HEK293 (cell line): ENCODE data around the gene ENSA.
A peak's percentile ranks its signal among the peaks of the same experiment; 100 is the strongest.

Experiments used
- BCL11A ChIP-seq: fragments of 450-650 bp; formaldehyde crosslinking; IDR thresholded peaks from 2 replicates; pipeline ENCODE4 v1.5.1; 2016; ENCODE audit warnings: low read depth, missing biosample characterization, missing genetic modification characterization
- GLI2 ChIP-seq: fragments of 450-650 bp; formaldehyde crosslinking; IDR thresholded peaks from 2 replicates; pipeline ENCODE4; 2017; ENCODE audit warnings: missing biosample characterization, missing genetic modification characterization, low read depth, borderline replicate concordance
- HOXC10 ChIP-seq: sonication (generic); formaldehyde crosslinking; IDR thresholded peaks from 2 replicates; pipeline ENCODE4 v1.8.1; 2023; ENCODE audit warnings: mild to moderate bottlenecking, missing genetic modification reagents
- OSR2 ChIP-seq: fragments of 450-650 bp; formaldehyde crosslinking; IDR thresholded peaks from 2 replicates; pipeline ENCODE4 v1.5.1; 2016; ENCODE audit warnings: missing biosample characterization, missing genetic modification characterization
- ZBTB21 ChIP-seq: fragments of 450-650 bp; formaldehyde crosslinking; IDR thresholded peaks from 2 replicates; pipeline ENCODE4 v1.5.1; 2017; ENCODE audit warnings: missing biosample characterization, missing genetic modification characterization
- ZFHX2 ChIP-seq: fragments of 450-650 bp; formaldehyde crosslinking; conservative IDR thresholded peaks from 2 replicates; pipeline ENCODE4 v1.5.1; 2016; ENCODE audit warnings: missing biosample characterization, missing genetic modification characterization
- ZFP41 ChIP-seq: fragments of 450-650 bp; formaldehyde crosslinking; IDR thresholded peaks from 2 replicates; pipeline ENCODE4 v1.5.1; 2016; ENCODE audit warnings: missing biosample characterization, missing genetic modification characterization, borderline replicate concordance
- ZNF10 ChIP-seq: fragments of 450-650 bp; formaldehyde crosslinking; IDR thresholded peaks from 2 replicates; pipeline ENCODE4 v1.5.1; 2017; ENCODE audit warnings: missing biosample characterization, missing genetic modification characterization
- ZNF16 ChIP-seq: fragments of 450-650 bp; formaldehyde crosslinking; IDR thresholded peaks from 2 replicates; pipeline ENCODE4 v1.5.1; 2016; ENCODE audit warnings: low read depth, missing biosample characterization, missing genetic modification characterization
- ZNF184 ChIP-seq: fragments of 450-650 bp; IDR thresholded peaks from 2 replicates; pipeline ENCODE4 v1.5.1; 2018; ENCODE audit warnings: missing biosample characterization, mild to moderate bottlenecking, missing genetic modification characterization
- ZNF223 ChIP-seq: fragments of 450-650 bp; formaldehyde crosslinking; IDR thresholded peaks from 2 replicates; pipeline ENCODE4 v1.5.1; 2016; ENCODE audit warnings: missing biosample characterization, missing genetic modification characterization
- ZNF341 ChIP-seq: fragments of 450-650 bp; formaldehyde crosslinking; IDR thresholded peaks from 2 replicates; pipeline ENCODE4; 2016; ENCODE audit warnings: low read depth, missing biosample characterization, missing genetic modification characterization
- ZNF37A ChIP-seq: fragments of 450-650 bp; IDR thresholded peaks from 2 replicates; pipeline ENCODE4 v1.5.1; 2018; ENCODE audit warnings: missing biosample characterization, missing genetic modification characterization
- ZNF501 ChIP-seq: fragments of 450-650 bp; formaldehyde crosslinking; IDR thresholded peaks from 2 replicates; pipeline ENCODE4 v1.5.1; 2016; ENCODE audit warnings: missing biosample characterization, missing genetic modification characterization
- ZNF555 ChIP-seq: fragments of 450-650 bp; formaldehyde crosslinking; conservative IDR thresholded peaks from 2 replicates; pipeline ENCODE4 v1.5.1; 2017; ENCODE audit warnings: missing biosample characterization, mild to moderate bottlenecking, missing genetic modification characterization, inconsistent platforms
- ZNF571 ChIP-seq: fragments of 450-650 bp; formaldehyde crosslinking; IDR thresholded peaks from 2 replicates; pipeline ENCODE4 v1.5.0; 2017; ENCODE audit warnings: missing biosample characterization, missing genetic modification characterization
- ZNF610 ChIP-seq: fragments of 450-650 bp; formaldehyde crosslinking; IDR thresholded peaks from 2 replicates; pipeline ENCODE4 v1.5.1; 2016; ENCODE audit warnings: missing biosample characterization, missing genetic modification characterization, borderline replicate concordance
- ZNF654 ChIP-seq: fragments of 450-650 bp; formaldehyde crosslinking; IDR thresholded peaks from 2 replicates; pipeline ENCODE4 v1.5.1; 2016; ENCODE audit warnings: low read depth, missing biosample characterization, missing genetic modification characterization
- ZNF677 ChIP-seq: fragments of 450-650 bp; IDR thresholded peaks from 2 replicates; pipeline ENCODE4 v1.5.0; 2018; ENCODE audit warnings: missing biosample characterization, mild to moderate bottlenecking, missing genetic modification characterization, moderate library complexity
- ZNF785 ChIP-seq: fragments of 450-650 bp; formaldehyde crosslinking; IDR thresholded peaks from 2 replicates; pipeline ENCODE4 v1.5.1; 2016; ENCODE audit warnings: missing biosample characterization, missing genetic modification characterization
- ZNF791 ChIP-seq: fragments of 450-650 bp; formaldehyde crosslinking; IDR thresholded peaks from 2 replicates; pipeline ENCODE4 v1.5.1; 2016; ENCODE audit warnings: missing biosample characterization, missing genetic modification characterization
- TF ChIP-seq, protein P1 (sequence below): sonication (generic); formaldehyde crosslinking; IDR thresholded peaks from 2 replicates; pipeline ENCODE4 v1.8.1; 2022; ENCODE audit warnings: mild to moderate bottlenecking, moderate library complexity, missing genetic modification reagents
- TF ChIP-seq, protein P2 (sequence below): fragments of 450-650 bp; formaldehyde crosslinking; IDR thresholded peaks from 2 replicates; pipeline ENCODE4 v1.5.1; 2017; ENCODE audit warnings: missing biosample characterization, missing genetic modification characterization
- TF ChIP-seq, protein P3 (sequence below): fragments of 450-650 bp; formaldehyde crosslinking; IDR thresholded peaks from 2 replicates; pipeline ENCODE4 v1.5.1; 2016; ENCODE audit warnings: missing biosample characterization, missing genetic modification characterization
- TF ChIP-seq, protein P4 (sequence below): fragments of 450-650 bp; formaldehyde crosslinking; IDR thresholded peaks from 2 replicates; pipeline ENCODE4 v1.5.1; 2016; ENCODE audit warnings: missing biosample characterization, missing genetic modification characterization, borderline replicate concordance
- TF ChIP-seq, protein P5 (sequence below): fragments of 450-650 bp; formaldehyde crosslinking; IDR thresholded peaks from 2 replicates; pipeline ENCODE4 v1.5.1; 2016; ENCODE audit warnings: missing biosample characterization, missing genetic modification characterization
- TF ChIP-seq, protein P6 (sequence below): fragments of 450-650 bp; formaldehyde crosslinking; IDR thresholded peaks from 2 replicates; pipeline ENCODE4 v1.5.1; 2016; ENCODE audit warnings: missing biosample characterization, missing genetic modification characterization
- TF ChIP-seq, protein P7 (sequence below): fragments of 450-650 bp; formaldehyde crosslinking; IDR thresholded peaks from 2 replicates; pipeline ENCODE4 v1.5.1; 2017; ENCODE audit warnings: missing biosample characterization, missing genetic modification characterization

Gene ENSA

DNA sequence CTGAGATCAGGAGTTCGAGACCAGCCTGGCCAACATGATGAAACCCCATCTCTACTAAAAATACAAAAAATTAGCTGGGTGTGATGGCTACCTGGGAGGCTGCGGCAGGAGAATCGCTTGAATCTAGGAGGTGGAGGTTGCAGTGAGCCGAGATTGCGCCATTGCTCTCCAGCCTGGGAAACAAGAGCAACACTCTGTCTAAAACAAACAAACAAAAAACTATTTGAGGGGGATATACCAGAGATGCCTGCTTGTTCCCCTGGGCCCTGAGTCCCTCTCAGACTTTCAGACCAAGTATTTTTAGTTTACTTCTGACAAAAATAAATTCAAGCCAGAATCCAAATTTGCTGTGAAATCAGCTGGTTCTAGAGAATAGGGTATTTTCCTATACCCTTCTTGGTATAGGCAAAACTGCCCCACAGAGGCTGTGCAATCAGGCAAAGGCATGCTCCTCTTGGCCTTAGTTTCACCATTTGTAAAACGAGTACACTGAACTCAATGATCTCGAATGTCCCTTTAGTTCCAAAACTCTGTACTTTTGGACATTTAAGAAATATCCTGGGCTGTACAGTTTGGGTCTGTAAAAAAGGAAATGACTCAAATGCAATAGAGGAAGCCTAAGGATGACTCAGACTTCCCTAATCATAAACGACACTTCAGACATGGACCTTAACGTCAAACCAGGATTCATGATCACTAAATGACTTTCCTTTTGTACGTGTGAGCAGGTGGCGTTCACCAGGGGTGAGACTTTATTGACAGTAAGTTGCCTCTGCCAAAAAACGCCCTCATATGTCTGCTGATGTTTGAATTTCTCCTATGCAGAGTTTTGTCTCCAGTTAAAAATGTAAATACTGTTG, 16.1 kb downstream of the ENSA start (continued):
- no peak for TF ChIP-seq ZFHX2 (tag by site-specific recombination)
- no peak for TF ChIP-seq ZNF501 (tag by site-specific recombination)
- TF ChIP-seq ZNF654 (tag by site-specific recombination) = no peak
- TF ChIP-seq ZNF223 = no peak
- TF ChIP-seq ZNF37A (tag by site-specific recombination) = no peak
- TF ChIP-seq ZNF184 (tag by site-specific recombination) = no peak
- TF ChIP-seq ZNF341 = no peak
- TF ChIP-seq, protein P1, sequence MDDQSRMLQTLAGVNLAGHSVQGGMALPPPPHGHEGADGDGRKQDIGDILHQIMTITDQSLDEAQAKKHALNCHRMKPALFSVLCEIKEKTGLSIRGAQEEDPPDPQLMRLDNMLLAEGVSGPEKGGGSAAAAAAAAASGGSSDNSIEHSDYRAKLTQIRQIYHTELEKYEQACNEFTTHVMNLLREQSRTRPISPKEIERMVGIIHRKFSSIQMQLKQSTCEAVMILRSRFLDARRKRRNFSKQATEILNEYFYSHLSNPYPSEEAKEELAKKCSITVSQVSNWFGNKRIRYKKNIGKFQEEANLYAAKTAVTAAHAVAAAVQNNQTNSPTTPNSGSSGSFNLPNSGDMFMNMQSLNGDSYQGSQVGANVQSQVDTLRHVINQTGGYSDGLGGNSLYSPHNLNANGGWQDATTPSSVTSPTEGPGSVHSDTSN (CRISPR knock-in tag) = no peak
- TF ChIP-seq, protein P2, sequence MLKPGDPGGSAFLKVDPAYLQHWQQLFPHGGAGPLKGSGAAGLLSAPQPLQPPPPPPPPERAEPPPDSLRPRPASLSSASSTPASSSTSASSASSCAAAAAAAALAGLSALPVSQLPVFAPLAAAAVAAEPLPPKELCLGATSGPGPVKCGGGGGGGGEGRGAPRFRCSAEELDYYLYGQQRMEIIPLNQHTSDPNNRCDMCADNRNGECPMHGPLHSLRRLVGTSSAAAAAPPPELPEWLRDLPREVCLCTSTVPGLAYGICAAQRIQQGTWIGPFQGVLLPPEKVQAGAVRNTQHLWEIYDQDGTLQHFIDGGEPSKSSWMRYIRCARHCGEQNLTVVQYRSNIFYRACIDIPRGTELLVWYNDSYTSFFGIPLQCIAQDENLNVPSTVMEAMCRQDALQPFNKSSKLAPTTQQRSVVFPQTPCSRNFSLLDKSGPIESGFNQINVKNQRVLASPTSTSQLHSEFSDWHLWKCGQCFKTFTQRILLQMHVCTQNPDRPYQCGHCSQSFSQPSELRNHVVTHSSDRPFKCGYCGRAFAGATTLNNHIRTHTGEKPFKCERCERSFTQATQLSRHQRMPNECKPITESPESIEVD (tag by site-specific recombination) = no peak; the same call in 1 of the 2 replicates
- TF ChIP-seq ZNF610 (tag by site-specific recombination) = no peak
- TF ChIP-seq GLI2 (tag by site-specific recombination) = no peak
- TF ChIP-seq BCL11A (tag by site-specific recombination) = no peak
- TF ChIP-seq, protein P3, sequence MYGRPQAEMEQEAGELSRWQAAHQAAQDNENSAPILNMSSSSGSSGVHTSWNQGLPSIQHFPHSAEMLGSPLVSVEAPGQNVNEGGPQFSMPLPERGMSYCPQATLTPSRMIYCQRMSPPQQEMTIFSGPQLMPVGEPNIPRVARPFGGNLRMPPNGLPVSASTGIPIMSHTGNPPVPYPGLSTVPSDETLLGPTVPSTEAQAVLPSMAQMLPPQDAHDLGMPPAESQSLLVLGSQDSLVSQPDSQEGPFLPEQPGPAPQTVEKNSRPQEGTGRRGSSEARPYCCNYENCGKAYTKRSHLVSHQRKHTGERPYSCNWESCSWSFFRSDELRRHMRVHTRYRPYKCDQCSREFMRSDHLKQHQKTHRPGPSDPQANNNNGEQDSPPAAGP (tag by site-specific recombination) = peak; percentile 77
- TF ChIP-seq ZBTB21 = peak; percentile 72; the same call in 1 of the 2 replicates
- no peak for TF ChIP-seq ZNF785 (tag by site-specific recombination)
- TF ChIP-seq ZNF16 (tag by site-specific recombination) = no peak
- no peak for TF ChIP-seq ZNF555
- TF ChIP-seq ZNF571 (tag by site-specific recombination) = no peak
- TF ChIP-seq, protein P4, sequence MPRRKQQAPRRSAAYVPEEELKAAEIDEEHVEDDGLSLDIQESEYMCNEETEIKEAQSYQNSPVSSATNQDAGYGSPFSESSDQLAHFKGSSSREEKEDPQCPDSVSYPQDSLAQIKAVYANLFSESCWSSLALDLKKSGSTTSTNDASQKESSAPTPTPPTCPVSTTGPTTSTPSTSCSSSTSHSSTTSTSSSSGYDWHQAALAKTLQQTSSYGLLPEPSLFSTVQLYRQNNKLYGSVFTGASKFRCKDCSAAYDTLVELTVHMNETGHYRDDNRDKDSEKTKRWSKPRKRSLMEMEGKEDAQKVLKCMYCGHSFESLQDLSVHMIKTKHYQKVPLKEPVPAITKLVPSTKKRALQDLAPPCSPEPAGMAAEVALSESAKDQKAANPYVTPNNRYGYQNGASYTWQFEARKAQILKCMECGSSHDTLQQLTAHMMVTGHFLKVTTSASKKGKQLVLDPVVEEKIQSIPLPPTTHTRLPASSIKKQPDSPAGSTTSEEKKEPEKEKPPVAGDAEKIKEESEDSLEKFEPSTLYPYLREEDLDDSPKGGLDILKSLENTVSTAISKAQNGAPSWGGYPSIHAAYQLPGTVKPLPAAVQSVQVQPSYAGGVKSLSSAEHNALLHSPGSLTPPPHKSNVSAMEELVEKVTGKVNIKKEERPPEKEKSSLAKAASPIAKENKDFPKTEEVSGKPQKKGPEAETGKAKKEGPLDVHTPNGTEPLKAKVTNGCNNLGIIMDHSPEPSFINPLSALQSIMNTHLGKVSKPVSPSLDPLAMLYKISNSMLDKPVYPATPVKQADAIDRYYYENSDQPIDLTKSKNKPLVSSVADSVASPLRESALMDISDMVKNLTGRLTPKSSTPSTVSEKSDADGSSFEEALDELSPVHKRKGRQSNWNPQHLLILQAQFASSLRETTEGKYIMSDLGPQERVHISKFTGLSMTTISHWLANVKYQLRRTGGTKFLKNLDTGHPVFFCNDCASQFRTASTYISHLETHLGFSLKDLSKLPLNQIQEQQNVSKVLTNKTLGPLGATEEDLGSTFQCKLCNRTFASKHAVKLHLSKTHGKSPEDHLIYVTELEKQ (tag by site-specific recombination) = peak; percentile 61; the same call in 1 of the 2 replicates
- TF ChIP-seq, protein P5, sequence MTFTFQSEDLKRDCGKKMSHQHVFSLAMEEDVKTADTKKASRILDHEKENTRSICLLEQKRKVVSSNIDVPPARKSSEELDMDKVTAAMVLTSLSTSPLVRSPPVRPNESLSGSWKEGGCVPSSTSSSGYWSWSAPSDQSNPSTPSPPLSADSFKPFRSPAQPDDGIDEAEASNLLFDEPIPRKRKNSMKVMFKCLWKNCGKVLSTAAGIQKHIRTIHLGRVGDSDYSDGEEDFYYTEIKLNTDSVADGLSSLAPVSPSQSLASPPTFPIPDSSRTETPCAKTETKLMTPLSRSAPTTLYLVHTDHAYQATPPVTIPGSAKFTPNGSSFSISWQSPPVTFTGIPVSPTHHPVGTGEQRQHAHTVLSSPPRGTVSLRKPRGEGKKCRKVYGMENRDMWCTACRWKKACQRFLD (tag by site-specific recombination) = no peak
- peak; percentile 44; the same call in 1 of the 2 replicates for TF ChIP-seq OSR2
- TF ChIP-seq ZNF791 (tag by site-specific recombination) = no peak
- TF ChIP-seq, protein P6, sequence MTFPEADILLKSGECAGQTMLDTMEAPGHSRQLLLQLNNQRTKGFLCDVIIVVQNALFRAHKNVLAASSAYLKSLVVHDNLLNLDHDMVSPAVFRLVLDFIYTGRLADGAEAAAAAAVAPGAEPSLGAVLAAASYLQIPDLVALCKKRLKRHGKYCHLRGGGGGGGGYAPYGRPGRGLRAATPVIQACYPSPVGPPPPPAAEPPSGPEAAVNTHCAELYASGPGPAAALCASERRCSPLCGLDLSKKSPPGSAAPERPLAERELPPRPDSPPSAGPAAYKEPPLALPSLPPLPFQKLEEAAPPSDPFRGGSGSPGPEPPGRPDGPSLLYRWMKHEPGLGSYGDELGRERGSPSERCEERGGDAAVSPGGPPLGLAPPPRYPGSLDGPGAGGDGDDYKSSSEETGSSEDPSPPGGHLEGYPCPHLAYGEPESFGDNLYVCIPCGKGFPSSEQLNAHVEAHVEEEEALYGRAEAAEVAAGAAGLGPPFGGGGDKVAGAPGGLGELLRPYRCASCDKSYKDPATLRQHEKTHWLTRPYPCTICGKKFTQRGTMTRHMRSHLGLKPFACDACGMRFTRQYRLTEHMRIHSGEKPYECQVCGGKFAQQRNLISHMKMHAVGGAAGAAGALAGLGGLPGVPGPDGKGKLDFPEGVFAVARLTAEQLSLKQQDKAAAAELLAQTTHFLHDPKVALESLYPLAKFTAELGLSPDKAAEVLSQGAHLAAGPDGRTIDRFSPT = peak; percentile 83
- no peak for TF ChIP-seq ZFP41 (tag by site-specific recombination)
- no peak for TF ChIP-seq HOXC10
- peak; percentile 65; the same call in 1 of the 2 replicates for TF ChIP-seq ZNF10 (tag by site-specific recombination)
- TF ChIP-seq, protein P7, sequence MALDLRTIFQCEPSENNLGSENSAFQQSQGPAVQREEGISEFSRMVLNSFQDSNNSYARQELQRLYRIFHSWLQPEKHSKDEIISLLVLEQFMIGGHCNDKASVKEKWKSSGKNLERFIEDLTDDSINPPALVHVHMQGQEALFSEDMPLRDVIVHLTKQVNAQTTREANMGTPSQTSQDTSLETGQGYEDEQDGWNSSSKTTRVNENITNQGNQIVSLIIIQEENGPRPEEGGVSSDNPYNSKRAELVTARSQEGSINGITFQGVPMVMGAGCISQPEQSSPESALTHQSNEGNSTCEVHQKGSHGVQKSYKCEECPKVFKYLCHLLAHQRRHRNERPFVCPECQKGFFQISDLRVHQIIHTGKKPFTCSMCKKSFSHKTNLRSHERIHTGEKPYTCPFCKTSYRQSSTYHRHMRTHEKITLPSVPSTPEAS (tag by site-specific recombination) = no peak
- TF ChIP-seq ZNF677 (tag by site-specific recombination) = no peak
